GM23248 (cell line): Measurements from ENCODE around the gene PADI2.

ENCODE experiments used
- EZH2 ChIP-seq: fragments of 200-600 bp; sonication (generic); IDR thresholded peaks from 2 replicates; pipeline ENCODE4 v1.6.1; 2018; ENCODE audit warnings: antibody characterized with exemption, mild to moderate bottlenecking; ENCODE audit not compliant: insufficient read depth, poor library complexity, severe bottlenecking
- EZH2phosphoT487 ChIP-seq: fragments of 200-600 bp; sonication (generic); IDR thresholded peaks from 2 replicates; pipeline ENCODE4 v1.6.1; 2018; ENCODE audit warnings: antibody characterized with exemption, moderate library complexity, mild to moderate bottlenecking, low read depth; ENCODE audit not compliant: insufficient read depth

DNA sequence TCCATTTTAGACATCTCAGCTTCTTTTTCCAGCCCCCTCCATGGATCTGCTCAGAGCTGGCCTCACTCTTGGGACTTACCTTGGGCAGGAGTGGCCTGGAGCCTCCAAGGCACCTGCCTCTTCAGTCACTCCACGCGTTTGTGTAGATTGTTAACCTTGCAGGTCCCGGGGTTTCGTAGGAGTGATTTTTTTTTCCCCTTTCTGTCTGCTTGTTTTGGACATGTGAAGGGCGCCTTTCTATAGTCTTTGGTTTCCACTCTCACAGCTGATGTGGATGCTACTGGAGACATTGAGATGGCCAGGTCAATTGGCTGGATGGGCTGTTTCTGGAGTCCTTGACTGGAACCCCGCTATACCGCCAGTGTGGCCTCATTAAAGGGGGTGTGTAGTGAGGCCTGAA, 63.5 kb downstream of the PADI2 start:
- TF ChIP-seq EZH2phosphoT487 (no peak), EZH2 (no peak)
